Measurements from ENCODE around the gene TARDBP.
"Not testable (repeated sequence)": the region's sequence is repeated elsewhere in the genome, so short reads cannot be mapped to it uniquely, and the experiment has no call there.

TARDBP gene

DNA sequence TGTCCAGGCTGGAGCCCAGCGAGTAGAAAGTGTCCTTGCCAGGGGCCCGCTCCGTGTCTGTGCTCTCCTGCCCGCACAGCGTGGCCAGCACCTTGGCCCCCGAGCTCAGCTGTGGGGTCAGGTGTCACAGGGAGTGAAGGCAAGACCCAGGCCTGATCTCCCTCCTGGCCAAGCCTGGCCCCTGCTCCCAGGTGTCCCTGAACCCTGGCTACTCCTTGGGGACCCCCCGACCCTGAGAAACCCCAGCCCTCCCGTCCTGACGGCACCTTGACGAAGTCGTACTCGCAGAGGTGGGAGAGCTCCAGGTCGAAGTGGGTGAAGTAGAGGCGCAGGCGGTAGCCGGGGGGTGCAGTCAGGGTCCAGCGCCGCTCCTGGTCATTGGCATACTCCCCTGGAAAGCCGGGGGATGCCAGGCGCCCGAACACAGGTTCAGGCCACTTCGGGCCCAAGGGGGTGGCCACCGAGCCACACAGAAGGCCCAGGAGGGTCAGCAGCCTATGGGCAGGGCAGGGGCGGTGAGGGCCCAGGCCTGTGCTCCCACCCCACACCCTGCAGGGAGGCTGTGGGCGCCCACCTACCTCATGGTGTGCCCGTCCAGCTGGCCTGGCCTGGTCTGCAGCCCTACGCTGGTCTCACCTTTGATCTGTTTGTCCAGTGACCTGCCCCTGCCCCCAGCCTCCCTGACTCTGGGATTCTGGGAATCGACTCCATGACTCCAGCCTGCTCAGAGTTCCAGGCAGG is 34.3 kb downstream of the TARDBP start, which contains the start of gene MASP2:
Gene MASP2, minus strand, starts transcription at position 615 of the 741 bp plus-strand sequence. Its CDS starts 32 bp downstream, at position 583.
- H3K4me3 ChIP-seq (ENCODE audit: low read depth, low read length): no peak within 1 kb of the TSS
- TF ChIP-seq, protein P1, sequence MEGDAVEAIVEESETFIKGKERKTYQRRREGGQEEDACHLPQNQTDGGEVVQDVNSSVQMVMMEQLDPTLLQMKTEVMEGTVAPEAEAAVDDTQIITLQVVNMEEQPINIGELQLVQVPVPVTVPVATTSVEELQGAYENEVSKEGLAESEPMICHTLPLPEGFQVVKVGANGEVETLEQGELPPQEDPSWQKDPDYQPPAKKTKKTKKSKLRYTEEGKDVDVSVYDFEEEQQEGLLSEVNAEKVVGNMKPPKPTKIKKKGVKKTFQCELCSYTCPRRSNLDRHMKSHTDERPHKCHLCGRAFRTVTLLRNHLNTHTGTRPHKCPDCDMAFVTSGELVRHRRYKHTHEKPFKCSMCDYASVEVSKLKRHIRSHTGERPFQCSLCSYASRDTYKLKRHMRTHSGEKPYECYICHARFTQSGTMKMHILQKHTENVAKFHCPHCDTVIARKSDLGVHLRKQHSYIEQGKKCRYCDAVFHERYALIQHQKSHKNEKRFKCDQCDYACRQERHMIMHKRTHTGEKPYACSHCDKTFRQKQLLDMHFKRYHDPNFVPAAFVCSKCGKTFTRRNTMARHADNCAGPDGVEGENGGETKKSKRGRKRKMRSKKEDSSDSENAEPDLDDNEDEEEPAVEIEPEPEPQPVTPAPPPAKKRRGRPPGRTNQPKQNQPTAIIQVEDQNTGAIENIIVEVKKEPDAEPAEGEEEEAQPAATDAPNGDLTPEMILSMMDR (IDR thresholded peaks at IDR 0.05; ENCODE audit: insufficient read depth, low read depth, low read length, missing control alignments): no peak
- DNase-seq (ENCODE audit: low read depth): no peak

DNA sequence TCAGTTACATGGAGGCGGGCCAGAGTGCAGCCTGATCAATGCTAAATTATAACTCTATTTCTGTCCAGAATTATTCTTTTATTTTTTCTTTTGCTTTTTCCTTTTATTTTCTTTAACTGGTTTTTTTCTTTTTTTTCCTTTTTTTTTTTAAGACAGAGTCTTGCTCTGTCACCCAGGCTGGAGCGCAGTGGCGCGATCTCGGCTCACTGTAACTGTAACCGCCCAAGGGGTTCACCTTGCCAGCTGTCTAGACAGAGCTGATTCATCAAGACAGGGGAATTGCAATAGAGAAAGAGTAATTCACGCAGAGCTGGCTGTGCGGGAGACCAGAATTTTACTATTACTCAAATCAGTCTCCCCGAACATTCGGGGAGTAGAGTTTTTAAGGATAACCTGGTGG is 38.7 kb downstream of the TARDBP start:
- DNase-seq (ENCODE audit: low read depth); H3K4me3 ChIP-seq (ENCODE audit: low read depth, low read length): not testable (repeated sequence)

DNA sequence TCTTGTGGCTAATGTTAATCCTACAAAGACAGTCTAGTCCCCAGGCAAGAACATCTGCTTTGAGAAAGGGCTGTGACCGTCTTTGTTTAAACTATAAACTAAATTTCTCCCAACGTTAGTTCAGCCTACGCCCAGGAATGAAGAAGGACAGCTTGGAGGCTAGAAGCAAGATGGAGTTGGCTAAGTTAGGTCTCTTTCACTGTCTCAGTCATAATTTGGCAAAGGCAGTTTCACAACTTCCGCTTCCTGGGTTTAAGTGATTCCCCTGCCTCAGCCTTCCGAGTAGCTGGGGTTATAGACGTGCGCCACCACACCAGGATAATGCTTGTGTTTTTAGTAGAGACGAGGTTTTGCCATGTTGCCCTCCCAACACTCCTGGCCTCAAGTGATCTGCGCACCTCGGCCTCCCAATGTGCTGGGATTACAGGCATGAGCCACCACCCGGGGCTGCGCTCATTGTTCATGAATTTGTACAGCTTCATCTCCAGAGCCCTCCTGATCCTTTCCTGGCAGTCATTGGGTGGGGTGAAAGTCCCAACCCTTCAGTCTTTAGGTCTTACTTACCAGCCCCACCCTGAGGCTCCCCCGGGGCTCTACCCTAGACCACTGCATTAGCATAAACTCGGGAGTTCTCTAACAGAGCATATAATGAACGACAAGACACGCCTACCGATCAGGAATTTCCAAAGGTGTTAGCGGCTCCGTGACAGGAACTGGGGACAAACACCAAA is 39.5 kb downstream of the TARDBP start:
- DNase-seq (ENCODE audit: low read depth): peak; percentile 66
- H3K4me3 ChIP-seq (ENCODE audit: low read depth, low read length): no peak overlapping the region
- TF ChIP-seq, protein P1 (IDR thresholded peaks at IDR 0.05; ENCODE audit: insufficient read depth, low read depth, low read length, missing control alignments): no peak

DNA sequence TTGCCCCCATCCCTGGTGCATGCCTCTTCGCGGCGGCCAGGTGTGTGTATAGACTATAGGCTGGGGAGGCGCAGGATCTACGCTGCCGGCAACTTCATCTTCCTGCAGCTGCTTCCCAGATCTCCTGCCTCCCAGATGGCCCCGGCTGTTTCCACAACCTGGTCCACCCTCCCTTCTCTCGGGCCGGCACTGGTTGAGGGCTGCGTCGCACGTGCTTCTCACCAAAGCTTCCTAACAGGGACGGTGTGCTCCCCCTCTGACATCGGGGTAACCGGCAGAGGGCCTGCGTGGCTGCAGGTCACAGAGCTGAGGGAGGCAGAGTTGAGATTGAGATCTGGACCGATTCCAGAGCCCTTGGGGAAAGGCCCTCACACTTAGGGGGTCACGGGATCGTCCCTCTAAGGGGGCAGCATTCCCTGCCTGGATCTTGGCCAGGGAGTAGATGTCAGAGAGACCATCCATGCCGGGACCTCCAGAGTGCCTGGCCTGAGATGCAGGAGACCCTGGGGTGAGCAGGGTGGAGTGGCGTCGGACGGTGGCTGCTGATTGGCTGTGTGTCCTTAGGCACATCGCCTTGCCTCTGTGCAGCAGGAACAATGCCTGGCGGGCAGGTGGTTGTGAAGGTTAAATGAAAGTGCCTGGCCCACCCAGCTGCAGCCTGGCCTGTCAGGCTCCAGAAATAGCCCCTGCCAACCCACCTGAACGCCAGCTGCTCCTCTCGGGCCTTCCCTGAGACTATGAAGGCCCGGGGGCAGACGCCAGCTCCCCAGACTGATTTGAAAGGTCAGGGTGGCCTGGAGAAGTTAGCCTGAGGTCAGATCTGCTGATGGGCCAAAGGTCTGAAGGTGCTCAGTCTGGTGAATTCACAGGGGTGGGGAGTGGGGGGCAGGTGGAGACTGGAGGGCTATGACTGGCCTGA is 40.6 kb downstream of the TARDBP start:
- no peak overlapping the region for H3K4me3 ChIP-seq (ENCODE audit: low read depth, low read length)
- DNase-seq (ENCODE audit: low read depth): peak; percentile 65
- TF ChIP-seq, protein P1 (IDR thresholded peaks at IDR 0.05; ENCODE audit: insufficient read depth, low read depth, low read length, missing control alignments): peak; percentile 9

DNA sequence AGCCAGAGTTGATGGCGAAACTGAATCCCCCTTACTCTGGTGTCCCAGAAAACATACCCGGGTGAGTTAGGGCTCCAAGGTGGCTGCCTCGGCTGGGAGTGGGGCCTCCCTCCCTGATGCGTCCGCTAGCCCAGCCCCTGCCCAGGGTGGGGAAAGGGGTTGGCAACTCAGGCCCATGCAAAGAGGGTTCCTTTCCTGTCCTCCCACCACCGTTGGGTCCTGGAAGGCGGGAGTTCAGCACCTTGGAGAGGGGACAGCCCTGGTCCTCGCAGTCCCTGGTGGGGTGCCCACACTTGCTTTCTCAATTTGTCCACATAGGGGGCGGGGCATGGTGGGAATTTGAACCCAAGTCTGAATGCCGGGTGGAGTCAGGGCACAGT is 41.3 kb downstream of the TARDBP start:
- H3K4me3 ChIP-seq (ENCODE audit: low read depth, low read length): no peak overlapping the region
- TF ChIP-seq, protein P1 (IDR thresholded peaks at IDR 0.05; ENCODE audit: insufficient read depth, low read depth, low read length, missing control alignments): no peak
- DNase-seq (ENCODE audit: low read depth): peak; percentile 35

DNA sequence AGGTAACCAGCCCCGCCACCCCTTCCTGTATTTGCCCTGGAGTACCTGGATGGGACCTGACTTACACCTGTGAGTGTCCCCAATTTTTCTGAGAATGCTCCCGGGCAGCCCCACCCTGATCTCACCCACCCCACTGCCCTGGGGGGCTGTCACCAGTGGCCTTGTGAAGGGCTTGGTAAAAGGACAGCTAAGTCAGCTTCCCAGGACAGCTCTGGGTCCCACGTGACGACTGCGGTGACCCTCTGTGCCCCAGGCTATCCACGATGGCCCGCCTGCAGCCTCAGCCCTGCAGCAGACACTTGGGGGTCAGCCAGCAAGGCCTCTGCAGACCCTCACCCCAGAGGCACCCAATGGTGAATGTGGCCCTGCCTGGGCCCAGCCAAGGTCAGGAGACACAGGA is 41.7 kb downstream of the TARDBP start:
- TF ChIP-seq, protein P1 (IDR thresholded peaks at IDR 0.05; ENCODE audit: insufficient read depth, low read depth, low read length, missing control alignments): no peak
- no peak overlapping the region for H3K4me3 ChIP-seq (ENCODE audit: low read depth, low read length)
- DNase-seq (ENCODE audit: low read depth): no peak

DNA sequence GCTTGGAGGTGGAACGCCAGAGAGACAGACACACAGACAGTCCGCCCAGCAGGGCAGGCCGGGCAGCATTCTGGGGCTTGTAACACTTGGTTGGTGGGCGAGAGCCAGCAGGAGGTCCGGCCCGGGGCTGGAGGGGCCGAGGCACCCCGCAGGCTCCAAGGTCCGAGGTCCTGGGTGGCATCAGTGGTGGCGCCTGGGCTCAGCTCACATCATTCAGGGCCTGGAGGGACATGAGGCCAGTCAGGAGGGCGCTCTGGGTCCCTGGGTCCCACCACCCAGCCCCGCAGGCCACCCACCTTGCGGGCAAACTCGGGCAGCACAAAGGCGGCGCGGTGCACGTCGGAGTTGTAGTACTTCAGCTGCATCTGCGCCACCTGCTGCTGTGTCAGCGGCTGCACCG is 42.2 kb downstream of the TARDBP start:
- TF ChIP-seq, protein P1 (IDR thresholded peaks at IDR 0.05; ENCODE audit: insufficient read depth, low read depth, low read length, missing control alignments): no peak
- no peak overlapping the region for H3K4me3 ChIP-seq (ENCODE audit: low read depth, low read length)
- DNase-seq (ENCODE audit: low read depth): no peak
